ENCODE data around the gene ARHGEF16.

ARHGEF16 gene

GRCh38 chr1:3456964-3457909, 2.8 kb downstream of the ARHGEF16 start:
- DNase-seq (ENCODE audit: low read depth) = no peak

GRCh38 chr1:3457910-3458883, 3.7 kb downstream of the ARHGEF16 start:
- no peak for DNase-seq (ENCODE audit: low read depth)

- DNase-seq (ENCODE audit: low read depth) = no peak
Measured at GRCh38 chr1:3459051-3459908, 4.8 kb downstream of the ARHGEF16 start.

GRCh38 chr1:3459940-3460671, 5.6 kb downstream of the ARHGEF16 start:
- no peak for DNase-seq (ENCODE audit: low read depth)

- no peak for DNase-seq (ENCODE audit: low read depth)
Measured at GRCh38 chr1:3460672-3461131, 6.2 kb downstream of the ARHGEF16 start.

GRCh38 chr1:3461238-3461933, 6.9 kb downstream of the ARHGEF16 start:
- no peak for DNase-seq (ENCODE audit: low read depth)

- no peak for DNase-seq (ENCODE audit: low read depth)
Measured at GRCh38 chr1:3461934-3462275, 7.4 kb downstream of the ARHGEF16 start.

GRCh38 chr1:3462356-3463012, 8.0 kb downstream of the ARHGEF16 start:
- DNase-seq (ENCODE audit: low read depth) = no peak

- DNase-seq (ENCODE audit: low read depth) = no peak
Measured at GRCh38 chr1:3463013-3463385, 8.5 kb downstream of the ARHGEF16 start.

GRCh38 chr1:3463408-3463863, 9.0 kb downstream of the ARHGEF16 start:
- DNase-seq (ENCODE audit: low read depth) = no peak

- DNase-seq (ENCODE audit: low read depth) = no peak
Measured at GRCh38 chr1:3463891-3464648, 9.6 kb downstream of the ARHGEF16 start.

GRCh38 chr1:3464649-3465025, 10.2 kb downstream of the ARHGEF16 start:
- DNase-seq (ENCODE audit: low read depth) = no peak

GRCh38 chr1:3465091-3465934, 10.8 kb downstream of the ARHGEF16 start:
- no peak for DNase-seq (ENCODE audit: low read depth)

GRCh38 chr1:3465935-3466321, 11.5 kb downstream of the ARHGEF16 start:
- no peak for DNase-seq (ENCODE audit: low read depth)

- no peak for DNase-seq (ENCODE audit: low read depth)
Measured at GRCh38 chr1:3466366-3467075, 12.1 kb downstream of the ARHGEF16 start.

GRCh38 chr1:3467096-3468036, 12.9 kb downstream of the ARHGEF16 start:
- DNase-seq (ENCODE audit: low read depth) = no peak

Measured in non-pigmented ciliary epithelial cell (primary cell).